Activated T-cell treated with anti-CD3 and anti-CD28 coated beads, Interleukin-2, amount 50 U/mL, for 72 hours (primary cell): ENCODE measurements around the gene FOXJ2. TPM values are rescaled to one million over a fixed set of nuclear protein-coding genes. Genes with fewer than 3 reads are reported as not detected.
A peak's percentile ranks its signal among the peaks of the same experiment; 100 is the strongest.
"Not testable (repeated sequence)": the region's sequence is repeated elsewhere in the genome, so short reads cannot be mapped to it uniquely, and the experiment has no call there.

Source experiments
- ATAC-seq, 2 donors: fragments of 150-1000 bp; cut with Tn5 transposase; replicated peaks in 1 of 2; 2 replicates each; pipeline ENCODE4 v1.10.0; 2021; ENCODE audit warnings: moderate library complexity in 2 of 2, mild to moderate bottlenecking in 1 of 2
- DNase-seq, 2 donors: peaks; one replicate each; pipeline ENCODE4 v3.0.0; 2021 to 2022; ENCODE audit warnings: mixed read lengths in 1 of 2
- H3K27ac Mint-ChIP-seq: one replicate; pipeline ENCODE4 v1.8.0; 2022; ENCODE audit warnings: mild to moderate bottlenecking, moderate library complexity, mixed read lengths
- H3K27me3 Mint-ChIP-seq: one replicate; pipeline ENCODE4 v1.8.0; 2022; ENCODE audit warnings: low read depth, mixed read lengths
- H3K36me3 Mint-ChIP-seq, 2 donors: one replicate each; pipeline ENCODE4 v1.8.0; 2022; ENCODE audit warnings: mixed read lengths in 2 of 2, mild to moderate bottlenecking in 1 of 2; ENCODE audit not compliant: insufficient read depth in 2 of 2
- H3K4me1 Mint-ChIP-seq: one replicate; pipeline ENCODE4 v1.8.0; 2022; ENCODE audit warnings: low read depth, mixed read lengths
- H3K4me3 Mint-ChIP-seq, 2 donors: one replicate each; pipeline ENCODE4 v1.8.0; 2022; ENCODE audit warnings: mild to moderate bottlenecking in 2 of 2, mixed read lengths in 2 of 2, moderate library complexity in 2 of 2
- H3K9me3 Mint-ChIP-seq, 2 donors: one replicate each; pipeline ENCODE4 v1.8.0; 2022; ENCODE audit warnings: mixed read lengths in 2 of 2
- total RNA-seq, 2 donors: library from RNA; stranded (reverse); gene quantifications; one replicate each; pipeline ENCODE4 v1.2.3, GENCODE V29; 2022

The FOXJ2 gene
- total RNA-seq, 2 donors from 2014 or later: 26.6 to 27.8 TPM

- no peaks in the 10 kb centered on the region for H3K36me3 Mint-ChIP-seq
- ATAC-seq (no peak), DNase-seq (no peak)
- no peaks in the 10 kb centered on the region for H3K9me3 Mint-ChIP-seq
- H3K27me3 Mint-ChIP-seq: peaks cover 21% of the 10 kb centered on the region
- H3K4me1 Mint-ChIP-seq: no peaks in the 10 kb centered on the region
- H3K4me3 Mint-ChIP-seq: no peak overlapping the region
- no peak overlapping the region for H3K27ac Mint-ChIP-seq
These were observed 21.2 kb upstream of the FOXJ2 start for GRCh38 chr12:8011331-8011730.

- Mint-ChIP-seq H3K4me3 (no peak overlapping the region), H3K27ac (no peak overlapping the region), H3K27me3 (peaks cover 31% of the 10 kb centered on the region), H3K9me3 (no peaks in the 10 kb centered on the region), H3K4me1 (no peaks in the 10 kb centered on the region), H3K36me3 (no peaks in the 10 kb centered on the region)
- DNase-seq (no peak), ATAC-seq (no peak)
These were observed 19.7 kb upstream of the FOXJ2 start for GRCh38 chr12:8012651-8013309.

- DNase-seq (no peak), ATAC-seq (no peak)
- H3K36me3 Mint-ChIP-seq: no peaks in the 10 kb centered on the region
- peaks cover 26% of the 10 kb centered on the region for H3K27me3 Mint-ChIP-seq
- no peak overlapping the region for H3K27ac Mint-ChIP-seq
- no peaks in the 10 kb centered on the region for H3K9me3 Mint-ChIP-seq
- H3K4me3 Mint-ChIP-seq: no peak overlapping the region
- H3K4me1 Mint-ChIP-seq: no peaks in the 10 kb centered on the region
These were observed 17.7 kb upstream of the FOXJ2 start for GRCh38 chr12:8014836-8015235.

GRCh38 chr12:8018213-8018612, 14.3 kb upstream of the FOXJ2 start:
- Mint-ChIP-seq H3K4me3 (peak overlapping the region; percentile 67 to 74), H3K27me3 (peaks cover 26% of the 10 kb centered on the region)
- not testable (repeated sequence) for DNase-seq

GRCh38 chr12:8018666-8019581, 13.6 kb upstream of the FOXJ2 start:
- H3K36me3 Mint-ChIP-seq: no peaks in the 10 kb centered on the region
- H3K27ac Mint-ChIP-seq: no peak overlapping the region
- no peaks in the 10 kb centered on the region for H3K4me1 Mint-ChIP-seq
- peaks cover 26% of the 10 kb centered on the region for H3K27me3 Mint-ChIP-seq
- peak; percentile 92 to 95 for ATAC-seq
- no peaks in the 10 kb centered on the region for H3K9me3 Mint-ChIP-seq
- peak overlapping the region; percentile 67 to 74 for H3K4me3 Mint-ChIP-seq
- peak; percentile 55 to 57 for DNase-seq

More at GRCh38 chr12:8018213-8018612, 14.3 kb upstream of the FOXJ2 start:
- not testable (repeated sequence) for ATAC-seq, H3K27ac Mint-ChIP-seq, H3K4me1 Mint-ChIP-seq, H3K36me3 Mint-ChIP-seq, H3K9me3 Mint-ChIP-seq

- no peaks in the 10 kb centered on the region for H3K27me3 Mint-ChIP-seq
- H3K4me1 Mint-ChIP-seq: peaks cover 14% of the 10 kb centered on the region
- peak overlapping the region; percentile 98 for H3K27ac Mint-ChIP-seq
- H3K9me3 Mint-ChIP-seq: no peaks in the 10 kb centered on the region
- DNase-seq: peak; percentile 95 to 97
- peak overlapping the region; percentile 93 to 96 for H3K4me3 Mint-ChIP-seq
- H3K36me3 Mint-ChIP-seq: peaks cover 0 to 4% of the 10 kb centered on the region in 2 donors
- peak; percentile 97 to 98 for ATAC-seq
These were observed 6.1 kb upstream of the FOXJ2 start for GRCh38 chr12:8026291-8026900.

GRCh38 chr12:8027856-8028255, 4.7 kb upstream of the FOXJ2 start:
- Mint-ChIP-seq H3K4me1 (peaks cover 23% of the 10 kb centered on the region), H3K9me3 (no peaks in the 10 kb centered on the region), H3K27me3 (no peaks in the 10 kb centered on the region), H3K4me3 (peak overlapping the region; percentile 93 to 96), H3K27ac (peak overlapping the region; percentile 98), H3K36me3 (peaks cover 0 to 4% of the 10 kb centered on the region in 2 donors)
- DNase-seq (no peak), ATAC-seq (no peak)

- ATAC-seq: no peak
- Mint-ChIP-seq H3K9me3 (no peaks in the 10 kb centered on the region), H3K4me1 (peaks cover 26% of the 10 kb centered on the region), H3K27ac (no peak overlapping the region), H3K36me3 (peaks cover 0 to 4% of the 10 kb centered on the region in 2 donors), H3K27me3 (no peaks in the 10 kb centered on the region), H3K4me3 (peak overlapping the region in 1 of 2 donors; percentile 46)
- DNase-seq: no peak
These were observed 4.2 kb upstream of the FOXJ2 start for GRCh38 chr12:8028267-8028666.

- H3K4me3 Mint-ChIP-seq: no peak overlapping the region
- ATAC-seq (no peak), DNase-seq (no peak)
- no peaks in the 10 kb centered on the region for H3K27me3 Mint-ChIP-seq
- no peaks in the 10 kb centered on the region for H3K9me3 Mint-ChIP-seq
- H3K36me3 Mint-ChIP-seq: peaks cover 0 to 4% of the 10 kb centered on the region in 2 donors
- peaks cover 45% of the 10 kb centered on the region for H3K4me1 Mint-ChIP-seq
- H3K27ac Mint-ChIP-seq: no peak overlapping the region
These were observed 2.3 kb upstream of the FOXJ2 start for GRCh38 chr12:8030189-8030588.

- not testable (repeated sequence) for ATAC-seq, DNase-seq, H3K36me3 Mint-ChIP-seq, H3K27me3 Mint-ChIP-seq, H3K9me3 Mint-ChIP-seq, H3K27ac Mint-ChIP-seq
- Mint-ChIP-seq H3K4me3 (peak overlapping the region; percentile 77 to 83), H3K4me1 (peaks cover 52% of the 10 kb centered on the region)
These were observed 1.5 kb upstream of the FOXJ2 start for GRCh38 chr12:8031017-8031416.

- ATAC-seq: no peak
- Mint-ChIP-seq H3K36me3 (peaks cover 0 to 2% of the 10 kb centered on the region in 2 donors), H3K4me3 (peak overlapping the region; percentile 83 to 94)
These were observed 659 bp upstream of the FOXJ2 start for GRCh38 chr12:8031872-8032241.

GRCh38 chr12:8033153-8034044, 883 bp downstream of the FOXJ2 start:
- Mint-ChIP-seq H3K4me1 (peaks cover 65% of the 10 kb centered on the region), H3K9me3 (no peaks in the 10 kb centered on the region), H3K27ac (peak overlapping the region; percentile 85), H3K4me3 (peak overlapping the region; percentile 80 to 94), H3K27me3 (no peaks in the 10 kb centered on the region), H3K36me3 (peaks cover 0 to 2% of the 10 kb centered on the region in 2 donors)
- ATAC-seq: peak; percentile 18 to 29
- DNase-seq: peak; percentile 46 to 50

More at GRCh38 chr12:8031872-8032241, 659 bp upstream of the FOXJ2 start:
- no peaks in the 10 kb centered on the region for H3K9me3 Mint-ChIP-seq
- H3K27ac Mint-ChIP-seq: peak overlapping the region; percentile 89
- DNase-seq: no peak
- no peaks in the 10 kb centered on the region for H3K27me3 Mint-ChIP-seq
- peaks cover 55% of the 10 kb centered on the region for H3K4me1 Mint-ChIP-seq
